ENCODE data around the gene FANCD2OS.
"Not testable (repeated sequence)": the region's sequence is repeated elsewhere in the genome, so short reads cannot be mapped to it uniquely, and the experiment has no call there.

Gene FANCD2OS

GRCh38 chr3:10090774-10091173, 17.3 kb downstream of the FANCD2OS start:
- DNase-seq, result not testable (repeated sequence)

DNA sequence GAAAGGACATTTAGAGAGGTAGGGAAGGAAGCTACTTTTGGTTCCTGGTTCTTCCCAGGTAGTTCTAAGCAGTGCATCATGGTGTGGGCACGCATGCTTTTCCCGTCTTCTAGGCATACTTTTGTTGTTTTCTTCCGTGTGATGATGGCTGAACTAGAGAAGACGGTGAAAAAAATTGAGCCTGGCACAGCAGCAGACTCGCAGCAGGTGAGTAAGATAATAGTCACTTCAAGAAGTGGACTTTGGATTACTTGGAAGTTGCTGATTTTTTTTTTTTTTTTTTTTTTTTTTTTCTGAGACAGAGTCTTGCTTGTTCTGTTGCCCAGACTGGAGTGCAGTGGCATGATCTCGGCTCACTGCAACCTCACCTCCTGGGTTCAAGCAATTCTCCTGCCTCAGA, 17.9 kb downstream of the FANCD2OS start:
- no peak for DNase-seq

DNA sequence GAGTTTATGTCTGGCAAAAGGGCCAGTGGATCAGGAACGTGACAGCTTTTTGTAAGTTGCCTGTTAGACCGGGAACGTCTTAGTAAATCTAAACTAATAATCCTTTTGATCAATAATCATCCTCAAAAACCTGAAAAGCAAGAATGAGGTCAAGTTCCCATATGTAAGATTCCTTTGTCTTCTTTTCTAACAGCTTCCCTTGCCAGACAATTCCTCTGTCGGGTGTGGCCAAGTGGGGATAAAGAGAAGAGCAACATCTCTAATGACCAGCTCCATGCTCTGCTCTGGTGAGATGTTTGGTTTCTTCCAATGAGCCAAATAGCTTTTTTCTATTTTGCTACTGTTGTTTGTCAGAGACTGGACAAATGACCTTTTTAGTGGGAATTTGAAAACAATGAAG, 19.8 kb downstream of the FANCD2OS start:
- DNase-seq, result no peak

- DNase-seq, result no peak
Measured at GRCh38 chr3:10085738-10086137, 22.3 kb downstream of the FANCD2OS start.

DNA sequence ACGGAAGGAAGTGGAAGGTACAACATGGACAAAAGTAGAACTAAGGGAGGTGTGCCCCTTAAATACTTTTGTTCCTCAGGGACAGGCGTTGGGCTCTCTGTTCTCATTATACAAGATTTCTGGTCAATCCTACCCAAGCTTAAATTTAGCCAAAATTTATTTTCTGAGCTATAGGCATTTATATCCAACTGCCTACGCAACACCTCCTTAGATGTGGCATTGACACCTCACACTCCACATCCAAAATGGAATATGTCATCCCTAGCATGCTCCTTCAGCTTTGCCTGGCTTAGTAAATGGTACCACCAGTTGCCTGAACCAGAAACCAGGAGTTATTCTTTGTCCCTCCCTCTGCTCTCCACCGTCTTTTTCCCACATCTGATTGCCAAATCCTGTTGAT, 26.2 kb downstream of the FANCD2OS start:
- DNase-seq, result no peak

DNA sequence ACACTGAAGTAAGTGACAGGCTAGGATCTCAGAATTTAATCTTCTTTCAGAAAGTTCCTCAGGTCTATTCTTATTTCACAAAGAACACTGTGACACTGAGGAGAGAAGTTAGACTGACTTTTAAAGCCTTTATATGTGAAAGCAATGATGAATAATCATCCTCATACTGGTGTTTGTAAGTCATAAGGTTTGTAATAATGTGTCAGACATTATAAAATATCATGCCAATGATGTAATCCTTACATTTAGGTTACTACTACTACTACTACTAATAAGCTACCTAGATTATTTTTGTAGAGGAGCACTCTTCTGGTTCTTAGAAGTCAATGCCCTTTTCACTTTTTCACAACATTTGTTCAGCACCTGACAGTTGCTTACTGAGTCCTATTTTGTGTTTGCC, 33.4 kb downstream of the FANCD2OS start:
- no peak for DNase-seq

DNA sequence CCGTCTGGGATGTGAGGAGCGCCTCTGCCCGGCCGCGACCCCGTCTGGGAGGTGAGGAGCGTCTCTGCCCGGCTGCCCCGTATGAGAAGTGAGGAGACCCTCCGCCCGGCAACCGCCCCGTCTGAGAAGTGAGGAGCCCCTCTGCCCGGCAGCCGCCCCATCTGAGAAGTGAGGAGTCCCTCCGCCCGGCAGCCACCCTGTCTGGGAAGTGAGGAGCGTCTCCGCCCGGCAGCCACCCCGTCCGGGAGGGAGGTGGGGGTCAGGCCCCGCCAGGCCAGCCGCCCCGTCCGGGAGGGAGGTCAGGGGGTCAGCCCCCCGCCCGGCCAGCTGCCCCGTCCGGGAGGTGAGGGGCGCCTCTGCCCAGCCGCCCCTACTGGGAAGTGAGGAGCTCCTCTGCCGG, 38.0 kb downstream of the FANCD2OS start:
- DNase-seq, result not testable (repeated sequence)

- no peak for DNase-seq
Measured at GRCh38 chr3:10055097-10055496, 53.0 kb downstream of the FANCD2OS start.
